H9 (cell line): ENCODE data around the gene PIP4K2B. TPM values are rescaled to one million over a fixed set of nuclear protein-coding genes. Genes with fewer than 3 reads are reported as not detected.

Source experiments
- DNase-seq: peaks from one replicate; pipeline ENCODE4 v3.0.0-alpha.2; 2017
- H2AFZ ChIP-seq: one replicate; pipeline ENCODE4 v1.6.1; 2013; ENCODE audit warnings: mild to moderate bottlenecking, low read length, control low read depth, moderate library complexity
- H2AK5ac ChIP-seq: 2 replicates; pipeline ENCODE4 v1.6.1; 2013; ENCODE audit warnings: low read length, control low read depth, mixed read lengths; ENCODE audit not compliant: insufficient read length
- H2BK120ac ChIP-seq: one replicate; pipeline ENCODE4 v1.6.1; 2013; ENCODE audit warnings: low read depth, mild to moderate bottlenecking, low read length, control low read depth, inconsistent platforms; ENCODE audit not compliant: poor library complexity, severe bottlenecking
- H2BK12ac ChIP-seq: 2 replicates; pipeline ENCODE4 v1.6.1; 2013; ENCODE audit warnings: low read length, control low read depth, mixed read lengths, low read depth; ENCODE audit not compliant: insufficient read length
- H2BK15ac ChIP-seq: 2 replicates; pipeline ENCODE4 v1.6.1; 2013; ENCODE audit warnings: low read depth, low read length, control low read depth
- H2BK20ac ChIP-seq: one replicate; pipeline ENCODE4 v1.6.1; 2013; ENCODE audit warnings: low read depth, mild to moderate bottlenecking, low read length, control low read depth, inconsistent platforms; ENCODE audit not compliant: poor library complexity, severe bottlenecking
- H2BK5ac ChIP-seq: 2 replicates; pipeline ENCODE4 v1.6.1; 2013; ENCODE audit warnings: low read length, control low read depth, mixed read lengths; ENCODE audit not compliant: insufficient read length
- H3K14ac ChIP-seq: 2 replicates; pipeline ENCODE4 v1.6.1; 2013; ENCODE audit warnings: low read length, control low read depth; ENCODE audit not compliant: insufficient read depth
- H3K18ac ChIP-seq: 2 replicates; pipeline ENCODE4 v1.6.1; 2013; ENCODE audit warnings: low read depth, mild to moderate bottlenecking, mixed read lengths, low read length, control low read depth; ENCODE audit not compliant: insufficient read length
- H3K23ac ChIP-seq: 2 replicates; pipeline ENCODE4 v1.6.1; 2013; ENCODE audit warnings: low read length, control low read depth, mixed read lengths, low read depth; ENCODE audit not compliant: insufficient read length
- H3K23me2 ChIP-seq: 2 replicates; pipeline ENCODE4 v1.6.1; 2013; ENCODE audit warnings: low read depth, mild to moderate bottlenecking, mixed read lengths, low read length, control low read depth; ENCODE audit not compliant: insufficient read length, poor library complexity, severe bottlenecking
- H3K27ac ChIP-seq: 2 replicates; pipeline ENCODE4 v1.5.1; 2013; ENCODE audit warnings: low read length, control low read depth, mixed read lengths, low read depth; ENCODE audit not compliant: insufficient read length
- H3K27me3 ChIP-seq: 2 replicates; pipeline ENCODE4 v1.6.1; 2013; ENCODE audit warnings: low read length, control low read depth, inconsistent platforms; ENCODE audit not compliant: insufficient read depth
- H3K4ac ChIP-seq: 2 replicates; pipeline ENCODE4 v1.6.1; 2013; ENCODE audit warnings: low read depth, mild to moderate bottlenecking, control low read depth, inconsistent platforms, low read length, moderate library complexity
- H3K4me1 ChIP-seq: 2 replicates; pipeline ENCODE4 v1.6.1; 2013; ENCODE audit warnings: low read length, control low read depth, inconsistent platforms; ENCODE audit not compliant: insufficient read depth
- H3K4me2 ChIP-seq: 2 replicates; pipeline ENCODE4 v1.6.1; 2013; ENCODE audit warnings: low read length, control low read depth, mixed read lengths; ENCODE audit not compliant: insufficient read length, insufficient read depth
- H3K56ac ChIP-seq: 2 replicates; pipeline ENCODE4 v1.6.1; 2013; ENCODE audit warnings: low read depth, mild to moderate bottlenecking, mixed read lengths, low read length, control low read depth; ENCODE audit not compliant: insufficient read length
- H3K79me1 ChIP-seq: 2 replicates; pipeline ENCODE4 v1.6.1; 2013; ENCODE audit warnings: low read depth, mild to moderate bottlenecking, moderate library complexity, low read length, control low read depth, inconsistent platforms; ENCODE audit not compliant: insufficient read depth, poor library complexity, severe bottlenecking
- H3K79me2 ChIP-seq: 2 replicates; pipeline ENCODE4 v1.6.1; 2013; ENCODE audit warnings: low read length, control low read depth, inconsistent platforms; ENCODE audit not compliant: insufficient read depth
- H3K9ac ChIP-seq: 2 replicates; pipeline ENCODE4 v1.6.1; 2013; ENCODE audit warnings: low read length, control low read depth, mixed read lengths; ENCODE audit not compliant: insufficient read length; ENCODE audit errors: extremely low read depth
- H3K9me3 ChIP-seq: one replicate; pipeline ENCODE4 v1.6.1; 2013; ENCODE audit warnings: low read depth, low read length, inconsistent platforms; ENCODE audit not compliant: control insufficient read depth
- H3T11ph ChIP-seq: one replicate; pipeline ENCODE4 v1.6.1; 2013; ENCODE audit warnings: mild to moderate bottlenecking, low read length, control low read depth, inconsistent platforms
- H4K20me1 ChIP-seq: one replicate; pipeline ENCODE4 v1.6.1; 2013; ENCODE audit not compliant: control insufficient read depth, insufficient read length, insufficient read depth
- H4K5ac ChIP-seq: 2 replicates; pipeline ENCODE4 v1.6.1; 2013; ENCODE audit warnings: low read depth, mild to moderate bottlenecking, mixed read lengths, low read length, control low read depth; ENCODE audit not compliant: insufficient read length
- H4K8ac ChIP-seq: replicated peaks from 2 replicates; pipeline ENCODE4 v1.6.1; 2013; ENCODE audit warnings: low read length, control low read depth, mixed read lengths, low read depth; ENCODE audit not compliant: insufficient read length
- H4K91ac ChIP-seq: 2 replicates; pipeline ENCODE4 v1.6.1; 2013; ENCODE audit warnings: low read depth, mild to moderate bottlenecking, moderate library complexity, mixed read lengths, low read length, control low read depth; ENCODE audit not compliant: insufficient read length
- H3K27ac Mint-ChIP-seq, 3 experiments: 2 replicates in 2 of 3; 3 replicates in 1 of 3; pipeline ENCODE4 v1.8.0; 2020 to 2021; ENCODE audit warnings: mixed read lengths in 3 of 3, mild to moderate bottlenecking in 1 of 3, moderate library complexity in 1 of 3
- H3K27me3 Mint-ChIP-seq: 2 replicates; pipeline ENCODE4 v1.8.0; 2021; ENCODE audit warnings: low read depth, mild to moderate bottlenecking, moderate library complexity, mixed read lengths
- H3K36me3 Mint-ChIP-seq, 3 experiments: 2 replicates in 2 of 3; 3 replicates in 1 of 3; pipeline ENCODE4 v1.8.0; 2020 to 2021; ENCODE audit warnings: low read depth in 3 of 3, mixed read lengths in 3 of 3; ENCODE audit not compliant: insufficient read depth in 1 of 3
- H3K4me1 Mint-ChIP-seq, 2 experiments: 2 replicates each; pipeline ENCODE4 v1.8.0; 2020; ENCODE audit warnings: mixed read lengths in 2 of 2
- H3K4me3 Mint-ChIP-seq, 2 experiments: 2 replicates in 1 of 2; 3 replicates in 1 of 2; pipeline ENCODE4 v1.8.0; 2020 to 2021; ENCODE audit warnings: mild to moderate bottlenecking in 2 of 2, mixed read lengths in 2 of 2, moderate library complexity in 1 of 2
- H3K9me3 Mint-ChIP-seq, 2 experiments: 2 replicates in 1 of 2; 3 replicates in 1 of 2; pipeline ENCODE4 v1.8.0; 2020; ENCODE audit warnings: mild to moderate bottlenecking in 2 of 2, mixed read lengths in 2 of 2, moderate library complexity in 1 of 2
- CTCF ChIP-seq: fragments of 200-600 bp; sonication (generic); conservative IDR thresholded peaks from 3 replicates; pipeline ENCODE4 v1.8.0; 2021; ENCODE audit warnings: antibody characterized with exemption, mild to moderate bottlenecking
- WGBS: extraction: QIAGEN DNeasy Blood & Tissue Kit; methylation state at CpG from one replicate; pipeline ENCODE4 v1.1.7; 2013; ENCODE audit warnings: missing lambda C conversion rate, low lambda C conversion rate, mixed read lengths; ENCODE audit not compliant: insufficient read length; ENCODE audit errors: extremely low coverage; 5-methylcytosine and 5-hydroxymethylcytosine counted together
- total RNA-seq: library from RNA; stranded (reverse); gene quantifications from 2 replicates; pipeline ENCODE4 v1.2.1, GENCODE V29; 2021

The PIP4K2B gene
- total RNA-seq, 1 experiment from 2014 or later, result 61.9 TPM

GRCh38 chr17:38749223-38750043 is 49.9 kb downstream of the PIP4K2B start:
- Histone ChIP-seq H2AFZ (no peak overlapping the region), H2AK5ac (no peak overlapping the region), H2BK5ac (no peak overlapping the region), H2BK12ac (no peak overlapping the region), H3K4ac (no peak overlapping the region), H3K9me3 (no peaks in the 10 kb centered on the region), H3K14ac (peak overlapping the region; percentile 26; the same call in 1 of the 2 replicates), H2BK15ac (no peak overlapping the region), H2BK20ac (no peak overlapping the region), H3K27ac (no peak overlapping the region), H4K8ac (no peak overlapping the region), H4K5ac (no peak overlapping the region), H3K23me2 (peaks cover 37% of the 10 kb centered on the region), H3K27me3 (no peaks in the 10 kb centered on the region), H3K9ac (peak overlapping the region; percentile 55), H3K4me2 (peak overlapping the region; percentile 98), H4K20me1 (no peaks in the 10 kb centered on the region), H3K4me1 (peaks cover 3% of the 10 kb centered on the region; the same call in 1 of the 2 replicates), H3K18ac (no peak overlapping the region), H3T11ph (no peak overlapping the region), H3K56ac (no peak overlapping the region), H3K79me2 (peaks cover 26% of the 10 kb centered on the region), H3K23ac (no peak overlapping the region), H3K79me1 (no peaks in the 10 kb centered on the region), H4K91ac (no peak overlapping the region), H2BK120ac (no peak overlapping the region)
- Mint-ChIP-seq H3K4me3 (peak overlapping the region; percentile 97), H3K27ac (peak overlapping the region in 2 of 3 experiments; percentile 55 to 91; a peak in 3 of 7 replicates), H3K27me3 (peaks cover 11% of the 10 kb centered on the region), H3K4me1 (peaks cover 39 to 45% of the 10 kb centered on the region in 2 experiments), H3K9me3 (peaks cover 0 to 3% of the 10 kb centered on the region in 2 experiments; a peak in 2 of 5 replicates), H3K36me3 (peaks cover 5 to 19% (median 12%) of the 10 kb centered on the region in 3 experiments)
- DNase-seq, result peak; percentile 93
- WGBS, result no CpG with 5 or more reads among the region's 79 CpGs
- no peak for TF ChIP-seq CTCF
